Mammary epithelial cell (primary cell): ENCODE data around the gene ZNF276.
A peak's percentile ranks its signal among the peaks of the same experiment; 100 is the strongest.

Source experiments
- EZH2 ChIP-seq: IDR thresholded peaks from 2 replicates; pipeline ENCODE4 v1.6.1; 2012; ENCODE audit warnings: low read length, inconsistent platforms, borderline replicate concordance
- TF ChIP-seq, protein P1 (sequence below), 2 donors: IDR thresholded peaks in 1 of 2; conservative IDR thresholded peaks in 1 of 2; 2 replicates each; pipeline ENCODE4 v1.5.1; 2011 to 2012; ENCODE audit warnings: inconsistent platforms in 2 of 2, low read length in 2 of 2, mild to moderate bottlenecking in 2 of 2, control low read depth in 1 of 2, low read depth in 1 of 2; ENCODE audit not compliant: insufficient read depth in 1 of 2; ENCODE audit errors: extremely low read depth in 1 of 2

DNA sequence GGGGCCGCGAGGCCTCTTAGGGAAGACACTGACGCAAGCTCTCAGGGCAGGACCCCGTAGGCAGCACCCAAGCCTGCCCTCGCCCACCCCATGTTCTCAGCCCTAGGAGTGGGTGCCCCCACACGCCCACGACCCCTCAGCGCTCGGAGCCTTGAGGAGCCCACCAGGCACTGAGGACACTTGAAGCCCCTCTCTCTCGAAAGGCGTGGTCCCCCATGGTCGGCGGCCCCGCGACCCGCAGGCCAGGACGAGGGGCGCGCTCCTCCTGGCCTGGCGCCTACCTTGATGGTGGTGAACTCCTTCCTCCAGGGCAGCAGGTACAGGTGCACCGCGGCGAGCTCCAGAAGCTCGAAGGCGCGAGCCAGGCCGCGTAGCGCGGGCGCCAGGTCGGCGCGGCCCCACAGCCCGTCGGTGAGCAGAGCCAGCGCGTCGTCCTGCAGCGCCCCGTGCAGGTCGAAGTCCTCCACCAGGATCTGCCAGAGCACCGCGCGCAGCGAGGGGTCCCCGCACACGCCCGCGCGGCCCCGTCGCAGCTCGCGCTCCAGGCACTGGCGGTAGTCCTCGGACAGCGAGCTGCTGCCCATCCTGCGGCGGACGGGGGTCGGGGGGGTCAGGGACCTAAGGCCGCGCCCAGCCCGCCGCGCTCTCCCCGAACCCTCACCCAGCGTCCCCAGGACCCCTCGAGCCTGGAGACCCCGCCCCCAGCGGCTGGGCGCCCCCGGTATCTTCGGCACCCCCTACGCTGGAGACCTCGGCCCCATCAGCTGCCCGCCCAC, 20.5 kb upstream of the ZNF276 start:
- TF ChIP-seq, protein P1, sequence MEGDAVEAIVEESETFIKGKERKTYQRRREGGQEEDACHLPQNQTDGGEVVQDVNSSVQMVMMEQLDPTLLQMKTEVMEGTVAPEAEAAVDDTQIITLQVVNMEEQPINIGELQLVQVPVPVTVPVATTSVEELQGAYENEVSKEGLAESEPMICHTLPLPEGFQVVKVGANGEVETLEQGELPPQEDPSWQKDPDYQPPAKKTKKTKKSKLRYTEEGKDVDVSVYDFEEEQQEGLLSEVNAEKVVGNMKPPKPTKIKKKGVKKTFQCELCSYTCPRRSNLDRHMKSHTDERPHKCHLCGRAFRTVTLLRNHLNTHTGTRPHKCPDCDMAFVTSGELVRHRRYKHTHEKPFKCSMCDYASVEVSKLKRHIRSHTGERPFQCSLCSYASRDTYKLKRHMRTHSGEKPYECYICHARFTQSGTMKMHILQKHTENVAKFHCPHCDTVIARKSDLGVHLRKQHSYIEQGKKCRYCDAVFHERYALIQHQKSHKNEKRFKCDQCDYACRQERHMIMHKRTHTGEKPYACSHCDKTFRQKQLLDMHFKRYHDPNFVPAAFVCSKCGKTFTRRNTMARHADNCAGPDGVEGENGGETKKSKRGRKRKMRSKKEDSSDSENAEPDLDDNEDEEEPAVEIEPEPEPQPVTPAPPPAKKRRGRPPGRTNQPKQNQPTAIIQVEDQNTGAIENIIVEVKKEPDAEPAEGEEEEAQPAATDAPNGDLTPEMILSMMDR (conservative IDR thresholded peaks at IDR 0.05 in 1 of 2, IDR thresholded peaks at IDR 0.05 in 1 of 2; ENCODE audit: extremely low read depth in 1 of 2, insufficient read depth in 1 of 2, low read depth in 1 of 2, low read length in 2 of 2), result peak in 1 of 2 donors; percentile 44
- no peak for TF ChIP-seq EZH2
